B cell (primary cell): ENCODE results near the gene MTHFD1L. TPM values are rescaled to one million over a fixed set of nuclear protein-coding genes. Genes with fewer than 3 reads are reported as not detected.

Experiments used
- ATAC-seq: fragments of 200-7000 bp; cut with Tn5 transposase; one replicate; pipeline ENCODE4 v1.10.0; 2021; ENCODE audit warnings: low read depth, mild to moderate bottlenecking, moderate number of reproducible peaks, moderate library complexity
- CTCF ChIA-PET: fragments of 350-600 bp; sonication (Branson Sonifier 250); formaldehyde crosslinking; loops from one replicate; lab custom pipeline; 2021; ENCODE audit warnings: antibody characterized with exemption, inconsistent platforms; lab: Charles Lee
- POLR2A ChIA-PET: fragments of 350-600 bp; sonication (Branson Sonifier 250); formaldehyde crosslinking; loops from one replicate; lab custom pipeline; 2021; ENCODE audit warnings: antibody characterized with exemption; lab: Charles Lee
- DNase-seq: peaks from one replicate; pipeline ENCODE4 v3.0.0; 2013
- H2AFZ ChIP-seq: 2 replicates; pipeline ENCODE4 v1.6.1; 2012; ENCODE audit warnings: mild to moderate bottlenecking, low read depth, low read length; ENCODE audit not compliant: insufficient read depth, poor library complexity, severe bottlenecking
- H3K27ac ChIP-seq, 2 donors: 1 replicate in 1 of 2; 2 replicates in 1 of 2; pipeline ENCODE4 v1.5.1; 2012 to 2013; ENCODE audit warnings: low read length in 2 of 2, mild to moderate bottlenecking in 2 of 2, moderate library complexity in 1 of 2
- H3K27me3 ChIP-seq, 4 experiments: fragments of 200-600 bp in 1 of 4; sonication (generic) in 1 of 4; replicated peaks in 1 of 4; 1 replicate in 2 of 4; 2 replicates in 2 of 4; pipeline versions ENCODE4 v1.6.1 to v1.7.0; 2013 to 2016; ENCODE audit warnings: low read length in 3 of 4, mild to moderate bottlenecking in 2 of 4, mixed read lengths in 1 of 4, moderate library complexity in 1 of 4; ENCODE audit not compliant: insufficient read depth in 4 of 4, control insufficient read depth in 3 of 4; ENCODE audit errors: control extremely low read depth in 1 of 4
- H3K36me3 ChIP-seq, 2 experiments: replicated peaks in 1 of 2; 1 replicate in 1 of 2; 2 replicates in 1 of 2; pipeline versions ENCODE4 v1.6.1 to v1.7.1; 2013; ENCODE audit warnings: low read length in 1 of 2; ENCODE audit not compliant: insufficient read depth in 2 of 2, control insufficient read depth in 1 of 2; ENCODE audit errors: control extremely low read depth in 1 of 2, extremely low read depth in 1 of 2
- H3K4me1 ChIP-seq, 2 donors: fragments of 200-600 bp in 1 of 2; sonication (generic) in 1 of 2; 1 replicate in 1 of 2; 2 replicates in 1 of 2; pipeline versions ENCODE4 v1.5.1 to v1.6.1; 2013 to 2017; ENCODE audit warnings: low read length in 2 of 2; ENCODE audit not compliant: control insufficient read depth in 2 of 2, insufficient read depth in 2 of 2
- H3K4me2 ChIP-seq: replicated peaks from 2 replicates; pipeline ENCODE3; 2012; ENCODE audit warnings: mild to moderate bottlenecking, low read depth, low read length; ENCODE audit not compliant: poor library complexity, severe bottlenecking
- H3K4me3 ChIP-seq, 5 experiments: fragments of 200-600 bp in 1 of 5; sonication (generic) in 1 of 5; 1 replicate in 3 of 5; 2 replicates in 2 of 5; pipeline versions ENCODE4 v1.5.1 to v1.7.0; 2011 to 2016; ENCODE audit warnings: low read length in 4 of 5, mild to moderate bottlenecking in 4 of 5, low read depth in 2 of 5, control low read depth in 1 of 5, moderate library complexity in 1 of 5; ENCODE audit not compliant: insufficient read depth in 1 of 5; ENCODE audit errors: control extremely low read depth in 1 of 5, extremely low read depth in 1 of 5
- H3K79me2 ChIP-seq: fragments of 200-600 bp; sonication (generic); one replicate; pipeline ENCODE4 v1.6.0; 2016; ENCODE audit warnings: low read length; ENCODE audit not compliant: control insufficient read depth, insufficient read depth
- H3K9ac ChIP-seq: fragments of 200-600 bp; sonication (generic); 2 replicates; pipeline ENCODE4 v1.6.1; 2017; ENCODE audit warnings: mild to moderate bottlenecking, low read length, moderate library complexity
- H3K9me3 ChIP-seq, 3 donors: one replicate each; pipeline versions ENCODE4 v1.6.1 to v1.7.1; 2013; ENCODE audit warnings: low read length in 2 of 3; ENCODE audit not compliant: control insufficient read depth in 2 of 3, insufficient read depth in 1 of 3; ENCODE audit errors: control extremely low read depth in 1 of 3
- H4K20me1 ChIP-seq: 2 replicates; pipeline ENCODE4 v1.6.0; 2012; ENCODE audit warnings: mild to moderate bottlenecking, low read length; ENCODE audit not compliant: insufficient read depth, control insufficient read depth, poor library complexity, severe bottlenecking
- H3K27ac Mint-ChIP-seq: one replicate; pipeline ENCODE4 v1.8.0; 2021; ENCODE audit warnings: mixed read lengths
- H3K27me3 Mint-ChIP-seq: one replicate; pipeline ENCODE4 v1.8.0; 2021; ENCODE audit warnings: mixed read lengths
- H3K4me1 Mint-ChIP-seq: one replicate; pipeline ENCODE4 v1.8.0; 2021; ENCODE audit warnings: mixed read lengths
- H3K4me3 Mint-ChIP-seq: one replicate; pipeline ENCODE4 v1.8.0; 2021; ENCODE audit warnings: mixed read lengths
- H3K9me3 Mint-ChIP-seq: one replicate; pipeline ENCODE4 v1.8.0; 2022; ENCODE audit warnings: mixed read lengths; ENCODE audit not compliant: insufficient read depth
- EZH2 ChIP-seq: IDR thresholded peaks from 2 replicates; pipeline ENCODE4 v1.6.1; 2012; ENCODE audit warnings: borderline replicate concordance, low read depth, mild to moderate bottlenecking, moderate library complexity, low read length; ENCODE audit not compliant: insufficient read depth, poor library complexity, severe bottlenecking
- WGBS: methylation state at CpG from one replicate; pipeline ENCODE4 v1.1.5; 2013; ENCODE audit warnings: missing lambda C conversion rate; ENCODE audit not compliant: insufficient coverage; 5-methylcytosine and 5-hydroxymethylcytosine counted together
- intact Hi-C: fragments of 100-400 bp; cut with micrococcal nuclease; formaldehyde crosslinking; loops from one replicate; pipeline ENCODE4 v1.10.0; 2022
- polyA plus RNA-seq: library from polyadenylated mRNA; depleted of rRNA; stranded (reverse); fragments of >200 nt; gene quantifications from 2 replicates; pipeline ENCODE4 v1.2.3, GENCODE V29; 2012
- total RNA-seq, 2 donors: library from RNA; stranded (reverse); fragments of 120-200 nt in 1 of 2; gene quantifications; 1 replicate in 1 of 2; 2 replicates in 1 of 2; pipeline versions ENCODE4 v1.2.3 to v1.2.4, GENCODE V29; 2013 to 2022
- TF ChIP-seq, protein P1 (sequence below): fragments of 200-600 bp; IDR thresholded peaks from one replicate; pipeline ENCODE4 v1.8.0; 2022; ENCODE audit warnings: antibody characterized with exemption, mild to moderate bottlenecking

MTHFD1L gene
- total and polyA plus RNA-seq, 2 donors (not counting 1 experiment from before 2014, with no cell fraction given) = 2.9 to 16.1 TPM

DNA sequence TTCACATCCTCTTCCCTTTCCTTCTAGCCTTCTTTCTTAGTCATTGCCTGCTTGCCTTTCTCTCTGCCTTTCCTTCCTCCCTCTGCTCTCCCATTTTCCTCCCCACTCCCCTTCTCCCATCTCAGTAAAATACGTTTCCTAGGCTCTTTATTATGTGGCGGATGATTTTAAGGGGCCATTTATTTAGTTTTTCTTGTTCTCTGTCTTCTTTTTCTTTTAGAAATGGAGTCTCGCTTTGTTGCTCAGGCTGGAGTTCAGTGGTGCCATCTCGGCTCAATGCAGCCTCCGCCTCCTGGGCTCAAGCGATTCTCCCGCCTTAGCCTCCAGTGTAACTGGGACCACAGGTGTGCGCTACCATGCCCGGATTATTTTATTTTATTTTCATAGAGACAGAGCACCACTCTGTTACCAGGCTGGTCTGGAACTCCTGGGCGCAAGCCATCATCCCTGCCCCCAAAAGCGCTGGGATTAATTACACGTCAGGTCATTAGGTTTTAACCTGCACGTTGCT, 1.5 kb downstream of the MTHFD1L start:
- TF ChIP-seq, protein P1, sequence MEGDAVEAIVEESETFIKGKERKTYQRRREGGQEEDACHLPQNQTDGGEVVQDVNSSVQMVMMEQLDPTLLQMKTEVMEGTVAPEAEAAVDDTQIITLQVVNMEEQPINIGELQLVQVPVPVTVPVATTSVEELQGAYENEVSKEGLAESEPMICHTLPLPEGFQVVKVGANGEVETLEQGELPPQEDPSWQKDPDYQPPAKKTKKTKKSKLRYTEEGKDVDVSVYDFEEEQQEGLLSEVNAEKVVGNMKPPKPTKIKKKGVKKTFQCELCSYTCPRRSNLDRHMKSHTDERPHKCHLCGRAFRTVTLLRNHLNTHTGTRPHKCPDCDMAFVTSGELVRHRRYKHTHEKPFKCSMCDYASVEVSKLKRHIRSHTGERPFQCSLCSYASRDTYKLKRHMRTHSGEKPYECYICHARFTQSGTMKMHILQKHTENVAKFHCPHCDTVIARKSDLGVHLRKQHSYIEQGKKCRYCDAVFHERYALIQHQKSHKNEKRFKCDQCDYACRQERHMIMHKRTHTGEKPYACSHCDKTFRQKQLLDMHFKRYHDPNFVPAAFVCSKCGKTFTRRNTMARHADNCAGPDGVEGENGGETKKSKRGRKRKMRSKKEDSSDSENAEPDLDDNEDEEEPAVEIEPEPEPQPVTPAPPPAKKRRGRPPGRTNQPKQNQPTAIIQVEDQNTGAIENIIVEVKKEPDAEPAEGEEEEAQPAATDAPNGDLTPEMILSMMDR = no peak
- TF ChIP-seq EZH2 = no peak
- 88% methylated on average over 9 of the region's 13 CpGs for WGBS
- Histone ChIP-seq H3K4me3 (peak overlapping the region in 4 of 5 experiments; percentile 57 to 73 (median 66)), H3K4me1 (peaks cover 9 to 13% of the 10 kb centered on the region in 2 donors), H3K79me2 (no peaks in the 10 kb centered on the region), H3K27me3 (no peaks in the 10 kb centered on the region), H3K4me2 (peak overlapping the region; percentile 98), H3K27ac (peak overlapping the region in 1 of 2 donors; percentile 51), H3K9ac (peak overlapping the region; percentile 74), H3K9me3 (no peaks in the 10 kb centered on the region), H4K20me1 (no peaks in the 10 kb centered on the region), H2AFZ (peak overlapping the region; percentile 73), H3K36me3 (no peaks in the 10 kb centered on the region)
- Mint-ChIP-seq H3K27me3 (no peaks in the 10 kb centered on the region), H3K4me1 (peaks cover 12% of the 10 kb centered on the region), H3K4me3 (peak overlapping the region; percentile 81), H3K9me3 (no peaks in the 10 kb centered on the region), H3K27ac (no peak overlapping the region)
- POLR2A ChIA-PET = no interaction called here
- intact Hi-C loops = loop anchor here (2.0 kb wide), 1 partner anchor 448 kb away; no protein-coding TSS in a partner anchor
- CTCF ChIA-PET = no interaction called here
- DNase-seq = no peak
- ATAC-seq = no peak

DNA sequence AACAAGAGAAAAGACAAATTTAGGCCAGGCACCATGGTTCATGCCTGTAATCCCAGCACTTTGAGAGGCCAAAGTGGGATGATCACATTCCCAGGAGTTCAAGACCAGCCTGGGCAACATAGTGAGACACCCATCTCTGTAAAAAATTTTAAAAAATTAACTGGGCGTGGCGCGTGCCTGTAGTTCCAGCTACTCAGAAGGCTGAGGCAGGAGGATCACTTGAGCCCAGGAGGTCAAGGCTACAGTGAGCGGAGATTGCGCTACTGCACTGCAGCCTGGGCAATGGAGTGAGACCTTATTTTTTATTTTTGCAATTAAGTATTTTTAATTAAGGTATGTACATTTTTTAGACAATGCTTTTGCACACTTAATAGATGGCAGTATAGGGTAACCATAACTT, 3.3 kb downstream of the MTHFD1L start:
- Histone ChIP-seq H4K20me1 (no peaks in the 10 kb centered on the region), H3K9me3 (no peaks in the 10 kb centered on the region), H3K79me2 (no peaks in the 10 kb centered on the region), H3K4me3 (no peak overlapping the region), H3K9ac (no peak overlapping the region), H3K27me3 (no peaks in the 10 kb centered on the region), H3K4me2 (no peak overlapping the region), H3K4me1 (peaks cover 9 to 13% of the 10 kb centered on the region in 2 donors), H3K36me3 (no peaks in the 10 kb centered on the region), H3K27ac (no peak overlapping the region), H2AFZ (no peak overlapping the region)
- peaks cover 10% of the 10 kb centered on the region for H3K4me1 Mint-ChIP-seq
- DNase-seq (no peak), ATAC-seq (no peak)
- intact Hi-C loops = no loop called here
- no peak overlapping the region for H3K4me3 Mint-ChIP-seq
- 100% methylated on average over 3 of the region's 5 CpGs for WGBS
- no peaks in the 10 kb centered on the region for H3K27me3 Mint-ChIP-seq
- CTCF ChIA-PET = interaction anchor here (1.0 kb wide), 1 partner anchor 451 kb away, joined by 3 read pairs; no protein-coding TSS in a partner anchor
- POLR2A ChIA-PET = no interaction called here
- H3K9me3 Mint-ChIP-seq = no peaks in the 10 kb centered on the region
- TF ChIP-seq EZH2 = no peak
- no peak overlapping the region for H3K27ac Mint-ChIP-seq
